Superior temporal gyrus (tissue), 1 donor: ENCODE data around the gene TSPAN31.
A peak's percentile ranks its signal among the peaks of the same experiment; 100 is the strongest.

ENCODE experiments used
- DNase-seq: peaks from one replicate; pipeline ENCODE4 v3.0.0-alpha.2; 2016; ENCODE audit errors: extremely low spot score

Gene TSPAN31

GRCh38 chr12:57752668-57753000 is 7.8 kb downstream of the TSPAN31 start:
- DNase-seq, result no peak

- no peak for DNase-seq
These were observed 9.0 kb downstream of the TSPAN31 start for GRCh38 chr12:57753756-57754337.

GRCh38 chr12:57754411-57755193 is 9.8 kb downstream of the TSPAN31 start, which contains the start of gene MARCHF9:
Gene MARCHF9 (plus strand): TSS chr12:57755103. CDS start chr12:57755529, 426 bp downstream.
- DNase-seq, result peak; percentile 25

GRCh38 chr12:57755194-57755453 is 10.3 kb downstream of the TSPAN31 start:
- DNase-seq, result no peak

- DNase-seq, result no peak
These were observed 10.9 kb downstream of the TSPAN31 start for GRCh38 chr12:57755454-57756372.

GRCh38 chr12:57756406-57757341 is 11.8 kb downstream of the TSPAN31 start:
- DNase-seq, result no peak

GRCh38 chr12:57757771-57758170 is 12.9 kb downstream of the TSPAN31 start:
- no peak for DNase-seq

GRCh38 chr12:57758552-57759359 is 13.9 kb downstream of the TSPAN31 start:
- no peak for DNase-seq

- DNase-seq, result no peak
These were observed 14.6 kb downstream of the TSPAN31 start for GRCh38 chr12:57759360-57759980.

GRCh38 chr12:57760347-57760982 is 15.6 kb downstream of the TSPAN31 start:
- DNase-seq, result no peak

- no peak for DNase-seq
These were observed 16.7 kb downstream of the TSPAN31 start for GRCh38 chr12:57761391-57761998.

GRCh38 chr12:57762463-57762862 is 17.6 kb downstream of the TSPAN31 start:
- DNase-seq, result no peak

- no peak for DNase-seq
These were observed 19.2 kb downstream of the TSPAN31 start for GRCh38 chr12:57763881-57764661.

GRCh38 chr12:57764662-57765002 is 19.8 kb downstream of the TSPAN31 start:
- DNase-seq, result no peak

- no peak for DNase-seq
These were observed 20.3 kb downstream of the TSPAN31 start for GRCh38 chr12:57765003-57765697.

- DNase-seq, result no peak
These were observed 21.0 kb downstream of the TSPAN31 start for GRCh38 chr12:57765698-57766463.
